Activated CD8-positive, alpha-beta memory T cell treated with anti-CD3 and anti-CD28 coated beads, Interleukin-2, amount 50 U/mL, for 24 hours (primary cell): ENCODE results near the gene VSIG4.
"Not testable (repeated sequence)": the region's sequence is repeated elsewhere in the genome, so short reads cannot be mapped to it uniquely, and the experiment has no call there.

Experiments
- DNase-seq: peaks from one replicate; pipeline ENCODE4 v3.0.0-alpha.2; 2020; ENCODE audit errors: extremely low read depth

Gene VSIG4

GRCh38 chrX:66039944-66040343 is at the start of gene VSIG4:
Gene VSIG4 (minus strand): TSS chrX:66040080. CDS start chrX:66039998, 82 bp downstream.
- DNase-seq: no peak

- no peak for DNase-seq
These were observed 36.9 kb upstream of the VSIG4 start for GRCh38 chrX:66076801-66077200.

GRCh38 chrX:66074920-66075879 is 35.3 kb upstream of the VSIG4 start:
- no peak for DNase-seq

GRCh38 chrX:66071126-66071525 is 31.2 kb upstream of the VSIG4 start:
- no peak for DNase-seq

- DNase-seq: no peak
These were observed 24.4 kb upstream of the VSIG4 start for GRCh38 chrX:66064261-66064660.

GRCh38 chrX:66057019-66057418 is 17.1 kb upstream of the VSIG4 start:
- not testable (repeated sequence) for DNase-seq

GRCh38 chrX:66054978-66055377 is 15.1 kb upstream of the VSIG4 start:
- DNase-seq: no peak

GRCh38 chrX:66053414-66053813 is 13.5 kb upstream of the VSIG4 start:
- no peak for DNase-seq

GRCh38 chrX:66051980-66052379 is 12.1 kb upstream of the VSIG4 start:
- no peak for DNase-seq

GRCh38 chrX:66050140-66050569 is 10.3 kb upstream of the VSIG4 start:
- no peak for DNase-seq

- DNase-seq: no peak
These were observed 9.2 kb upstream of the VSIG4 start for GRCh38 chrX:66049056-66049455.

- no peak for DNase-seq
These were observed 6.8 kb upstream of the VSIG4 start for GRCh38 chrX:66046612-66047235.

- no peak for DNase-seq
These were observed 6.0 kb upstream of the VSIG4 start for GRCh38 chrX:66045894-66046293.

- DNase-seq: no peak
These were observed 3.7 kb upstream of the VSIG4 start for GRCh38 chrX:66043584-66043983.

GRCh38 chrX:66042307-66043077 is 2.6 kb upstream of the VSIG4 start:
- DNase-seq: no peak

- no peak for DNase-seq
These were observed 1.8 kb downstream of the VSIG4 start for GRCh38 chrX:66038115-66038514.

GRCh38 chrX:66036231-66036630 is 3.6 kb downstream of the VSIG4 start:
- no peak for DNase-seq

- DNase-seq: no peak
These were observed 4.2 kb downstream of the VSIG4 start for GRCh38 chrX:66035667-66036066.

- no peak for DNase-seq
These were observed 9.2 kb downstream of the VSIG4 start for GRCh38 chrX:66030505-66031317.

- DNase-seq: no peak
These were observed 10.9 kb downstream of the VSIG4 start for GRCh38 chrX:66028936-66029335.

- DNase-seq: no peak
These were observed 15.3 kb downstream of the VSIG4 start for GRCh38 chrX:66024570-66024969.
